Measurements from ENCODE around the gene MYOZ1. TPM values are rescaled to one million over a fixed set of nuclear protein-coding genes. Genes with fewer than 3 reads are reported as not detected.

Gene MYOZ1
- total and polyA plus RNA-seq, 2 experiments from 2014 or later, result 0.32 to 0.39 TPM

DNA sequence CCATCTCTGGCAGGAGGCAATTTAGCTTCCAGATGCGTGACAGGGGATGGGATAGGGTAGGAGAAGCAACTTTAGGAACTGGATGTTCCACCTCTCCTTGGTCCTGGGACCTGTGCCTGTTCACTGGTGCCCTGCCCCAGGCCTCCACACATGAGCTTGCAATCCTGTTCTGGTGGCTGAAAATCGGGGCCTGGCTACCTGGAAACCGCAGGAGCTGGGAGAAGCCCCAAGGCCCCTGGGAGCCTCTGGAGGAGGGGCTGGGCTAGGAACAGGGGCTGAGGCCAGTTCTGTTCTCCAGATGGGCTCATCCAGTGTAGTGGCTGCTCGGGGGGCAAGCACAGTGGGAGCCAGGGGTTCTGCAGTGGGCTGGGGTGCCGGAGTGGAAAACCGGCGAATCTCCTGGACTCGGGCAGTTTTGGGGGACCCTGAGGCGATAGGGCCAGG is 5.3 kb upstream of the MYOZ1 start:
- Histone ChIP-seq H3F3A (ENCODE audit: insufficient read depth) (peaks cover 23% of the 10 kb centered on the region), H3K27ac (no peak overlapping the region), H2AFZ (peak overlapping the region; percentile 98), H3K27me3 (replicated peaks; ENCODE audit: insufficient read depth) (no peaks in the 10 kb centered on the region), H3K4me3 (no peak overlapping the region), H3K9me3 (ENCODE audit: low read depth) (no peaks in the 10 kb centered on the region), H3K4me2 (ENCODE audit: unreplicated experiment) (no peak overlapping the region), H3K9ac (no peak overlapping the region), H3K36me3 (ENCODE audit: low read depth) (no peaks in the 10 kb centered on the region), H3K79me2 (ENCODE audit: insufficient read depth) (no peaks in the 10 kb centered on the region), H3K4me1 (ENCODE audit: insufficient read depth) (peaks cover 44% of the 10 kb centered on the region), H3K9me2 (ENCODE audit: insufficient read depth) (no peaks in the 10 kb centered on the region), H4K20me1 (ENCODE audit: insufficient read depth) (no peaks in the 10 kb centered on the region)
- WGBS, 2 experiments (ENCODE audit: low coverage in 1 of 2, low lambda C conversion rate in 2 of 2, missing lambda C conversion rate in 2 of 2), result 50 to 62% methylated on average over 9 of the region's 9 CpGs
- TF ChIP-seq EZH2 (IDR thresholded peaks at IDR 0.05; ENCODE audit: insufficient read depth, poor library complexity, severe bottlenecking) (no peak), EZH2phosphoT487 (IDR thresholded peaks at IDR 0.05; ENCODE audit: insufficient read depth, low read depth) (no peak)
- no peak for DNase-seq
- in situ Hi-C loops (cut with MboI), result no loop called here

DNA sequence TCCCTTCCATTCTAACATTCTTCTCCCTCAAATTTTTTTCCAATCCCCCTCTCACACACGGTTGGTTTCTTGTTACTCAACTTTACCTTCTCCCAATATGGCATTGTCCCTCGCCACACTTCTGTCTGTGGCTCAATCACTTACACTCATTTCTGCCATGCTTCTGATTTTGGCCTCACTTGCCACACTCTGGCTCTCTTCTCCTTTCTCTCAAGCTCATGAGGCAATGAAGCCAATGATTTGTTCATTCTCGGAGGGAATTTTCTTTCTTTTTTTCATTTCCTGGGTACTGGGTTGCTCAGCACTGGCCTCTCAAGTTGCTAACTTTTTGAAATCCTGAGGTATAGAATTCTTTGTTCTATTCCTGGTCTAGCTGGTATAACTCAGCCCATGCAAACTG is 4.0 kb upstream of the MYOZ1 start:
- Histone ChIP-seq H2AFZ (no peak overlapping the region), H3K4me2 (ENCODE audit: unreplicated experiment) (no peak overlapping the region), H3K36me3 (ENCODE audit: low read depth) (no peaks in the 10 kb centered on the region), H3K27me3 (replicated peaks; ENCODE audit: insufficient read depth) (no peaks in the 10 kb centered on the region), H3K9ac (no peak overlapping the region), H3K27ac (no peak overlapping the region), H4K20me1 (ENCODE audit: insufficient read depth) (no peaks in the 10 kb centered on the region), H3K9me2 (ENCODE audit: insufficient read depth) (no peaks in the 10 kb centered on the region), H3K9me3 (ENCODE audit: low read depth) (no peaks in the 10 kb centered on the region), H3K79me2 (ENCODE audit: insufficient read depth) (no peaks in the 10 kb centered on the region), H3K4me3 (no peak overlapping the region), H3F3A (ENCODE audit: insufficient read depth) (peaks cover 16% of the 10 kb centered on the region), H3K4me1 (ENCODE audit: insufficient read depth) (peaks cover 39% of the 10 kb centered on the region)
- in situ Hi-C loops (cut with MboI), result no loop called here
- no peak for DNase-seq
- no peak for TF ChIP-seq EZH2 (IDR thresholded peaks at IDR 0.05; ENCODE audit: insufficient read depth, poor library complexity, severe bottlenecking)
- no peak for TF ChIP-seq EZH2phosphoT487 (IDR thresholded peaks at IDR 0.05; ENCODE audit: insufficient read depth, low read depth)
- 62 to 68% methylated on average over 3 of the region's 3 CpGs for WGBS, 2 experiments (ENCODE audit: low coverage in 1 of 2, low lambda C conversion rate in 2 of 2, missing lambda C conversion rate in 2 of 2)

DNA sequence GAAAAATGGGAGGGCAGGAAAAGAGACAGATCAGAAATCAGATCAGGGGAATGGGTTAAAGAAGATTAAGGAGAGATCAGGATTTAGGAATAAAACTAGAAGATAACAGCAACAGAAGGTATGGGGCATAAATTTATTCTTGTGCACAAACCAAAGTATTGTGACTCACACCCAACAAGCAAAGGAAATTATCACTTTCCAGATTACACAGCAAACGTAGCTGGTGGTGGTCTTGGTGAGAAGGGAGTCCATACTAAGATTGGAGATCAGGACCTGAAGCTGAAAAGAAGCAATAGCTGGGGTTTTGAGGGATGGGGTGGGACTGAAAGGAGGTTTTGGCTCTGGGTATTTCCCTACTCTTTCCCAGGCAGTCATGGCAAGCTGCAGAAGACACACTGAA is 3.5 kb upstream of the MYOZ1 start:
- Histone ChIP-seq H3F3A (ENCODE audit: insufficient read depth) (peaks cover 11% of the 10 kb centered on the region), H2AFZ (peak overlapping the region; percentile 58; the same call in 1 of the 2 replicates), H3K4me1 (ENCODE audit: insufficient read depth) (peaks cover 34% of the 10 kb centered on the region), H3K9me3 (ENCODE audit: low read depth) (no peaks in the 10 kb centered on the region), H3K79me2 (ENCODE audit: insufficient read depth) (no peaks in the 10 kb centered on the region), H3K36me3 (ENCODE audit: low read depth) (no peaks in the 10 kb centered on the region), H3K9ac (no peak overlapping the region), H4K20me1 (ENCODE audit: insufficient read depth) (no peaks in the 10 kb centered on the region), H3K4me3 (no peak overlapping the region), H3K4me2 (ENCODE audit: unreplicated experiment) (no peak overlapping the region), H3K27ac (no peak overlapping the region), H3K27me3 (replicated peaks; ENCODE audit: insufficient read depth) (no peaks in the 10 kb centered on the region), H3K9me2 (ENCODE audit: insufficient read depth) (no peaks in the 10 kb centered on the region)
- 54 to 68% methylated on average over 1 of the region's 1 CpG for WGBS, 2 experiments (ENCODE audit: low coverage in 1 of 2, low lambda C conversion rate in 2 of 2, missing lambda C conversion rate in 2 of 2)
- TF ChIP-seq EZH2phosphoT487 (IDR thresholded peaks at IDR 0.05; ENCODE audit: insufficient read depth, low read depth) (no peak), EZH2 (IDR thresholded peaks at IDR 0.05; ENCODE audit: insufficient read depth, poor library complexity, severe bottlenecking) (no peak)
- no peak for DNase-seq
- in situ Hi-C loops (cut with MboI), result loop anchor here (5.0 kb wide), 1 partner anchor 112 kb away; no protein-coding TSS in a partner anchor

DNA sequence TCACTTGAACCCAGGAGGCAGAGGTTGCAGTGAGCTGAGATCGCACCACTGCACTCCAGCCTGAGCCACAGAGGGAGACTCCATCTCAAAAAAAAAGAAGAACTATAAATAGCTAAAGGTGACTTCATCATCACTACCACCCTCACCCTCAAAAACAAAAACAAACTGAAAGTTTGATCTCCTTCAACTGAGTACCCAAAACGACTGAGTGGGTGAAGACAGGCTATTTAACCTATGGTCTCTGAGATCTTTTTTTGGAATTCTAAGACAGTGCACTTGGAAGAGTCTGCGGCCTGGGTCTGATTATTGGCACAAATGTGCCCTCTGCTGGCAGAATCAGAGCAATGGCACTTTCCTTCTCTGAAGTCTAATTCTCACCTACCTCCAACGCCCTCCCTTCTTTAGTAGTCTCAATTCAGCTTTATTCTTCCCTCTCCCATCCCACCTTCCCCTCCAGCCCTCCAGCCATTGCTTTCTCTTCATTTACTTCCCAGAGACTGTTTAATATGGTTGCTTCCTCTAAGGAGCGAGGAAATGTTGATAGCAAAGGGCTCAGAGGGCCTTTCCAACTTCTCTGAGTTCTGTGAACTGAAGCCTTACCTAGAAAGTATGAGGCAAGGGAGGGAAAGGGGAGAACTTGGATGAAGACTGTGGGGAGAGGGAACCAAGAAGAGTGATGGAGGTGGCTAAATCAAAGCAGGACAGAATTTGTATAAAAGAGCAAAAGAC is 2.9 kb upstream of the MYOZ1 start:
- H3K36me3 ChIP-seq (ENCODE audit: low read depth), result no peaks in the 10 kb centered on the region
- no peaks in the 10 kb centered on the region for H3K9me2 ChIP-seq (ENCODE audit: insufficient read depth)
- no peak overlapping the region for H3K27ac ChIP-seq
- 0 out of 2 replicates have a peak, but pooled peaks cover 5% of the 10 kb centered on the region for H3F3A ChIP-seq (ENCODE audit: insufficient read depth)
- no peak overlapping the region for H3K4me3 ChIP-seq
- no peak for TF ChIP-seq EZH2 (IDR thresholded peaks at IDR 0.05; ENCODE audit: insufficient read depth, poor library complexity, severe bottlenecking)
- TF ChIP-seq EZH2phosphoT487 (IDR thresholded peaks at IDR 0.05; ENCODE audit: insufficient read depth, low read depth), result no peak
- WGBS, 2 experiments (ENCODE audit: low coverage in 1 of 2, low lambda C conversion rate in 2 of 2, missing lambda C conversion rate in 2 of 2), result 23 to 25% methylated on average over 5 of the region's 5 CpGs
- H2AFZ ChIP-seq, result peak overlapping the region; percentile 58
- no peak overlapping the region for H3K4me2 ChIP-seq (ENCODE audit: unreplicated experiment)
- no peaks in the 10 kb centered on the region for H4K20me1 ChIP-seq (ENCODE audit: insufficient read depth)
- no peaks in the 10 kb centered on the region for H3K27me3 ChIP-seq (replicated peaks; ENCODE audit: insufficient read depth)
- in situ Hi-C loops (cut with MboI), result loop anchor here (5.0 kb wide), 1 partner anchor 112 kb away; no protein-coding TSS in a partner anchor
- H3K4me1 ChIP-seq (ENCODE audit: insufficient read depth), result peaks cover 28% of the 10 kb centered on the region
- H3K79me2 ChIP-seq (ENCODE audit: insufficient read depth), result no peaks in the 10 kb centered on the region
- peak; percentile 84 for DNase-seq
- no peak overlapping the region for H3K9ac ChIP-seq
- H3K9me3 ChIP-seq (ENCODE audit: low read depth), result no peaks in the 10 kb centered on the region
